HEK293 (cell line): Measurements from ENCODE around the gene TNNI3.

ENCODE experiments used
- BCL11A ChIP-seq: fragments of 450-650 bp; formaldehyde crosslinking; IDR thresholded peaks from 2 replicates; pipeline ENCODE4 v1.5.1; 2016; ENCODE audit warnings: low read depth, missing biosample characterization, missing genetic modification characterization
- KLF17 ChIP-seq: fragments of 450-650 bp; formaldehyde crosslinking; IDR thresholded peaks from 2 replicates; pipeline ENCODE4 v1.5.1; 2016; ENCODE audit warnings: missing biosample characterization, missing genetic modification characterization
- REPIN1 ChIP-seq: fragments of 450-650 bp; formaldehyde crosslinking; IDR thresholded peaks from 2 replicates; pipeline ENCODE4 v1.5.1; 2017; ENCODE audit warnings: missing biosample characterization, missing genetic modification characterization, low read depth
- REST ChIP-seq: fragments of 450-650 bp; formaldehyde crosslinking; IDR thresholded peaks from 2 replicates; pipeline ENCODE4 v1.5.1; 2016; ENCODE audit warnings: missing biosample characterization, missing genetic modification characterization
- SCRT2 ChIP-seq: fragments of 450-650 bp; formaldehyde crosslinking; IDR thresholded peaks from 2 replicates; pipeline ENCODE4 v1.5.1; 2016; ENCODE audit warnings: missing biosample characterization, missing genetic modification characterization
- TRIM28 ChIP-seq: IDR thresholded peaks from 2 replicates; pipeline ENCODE4 v1.6.1; 2011; ENCODE audit warnings: low read length, control low read depth, borderline replicate concordance
- ZBTB10 ChIP-seq: fragments of 450-650 bp; formaldehyde crosslinking; IDR thresholded peaks from 2 replicates; pipeline ENCODE4 v1.5.1; 2016; ENCODE audit warnings: missing biosample characterization, missing genetic modification characterization
- ZBTB20 ChIP-seq: fragments of 450-650 bp; formaldehyde crosslinking; IDR thresholded peaks from 2 replicates; pipeline ENCODE4 v1.5.1; 2016; ENCODE audit warnings: missing biosample characterization, missing genetic modification characterization
- ZBTB21 ChIP-seq: fragments of 450-650 bp; formaldehyde crosslinking; IDR thresholded peaks from 2 replicates; pipeline ENCODE4 v1.5.1; 2017; ENCODE audit warnings: missing biosample characterization, missing genetic modification characterization
- ZBTB49 ChIP-seq: fragments of 450-650 bp; formaldehyde crosslinking; IDR thresholded peaks from 2 replicates; pipeline ENCODE4 v1.5.1; 2016; ENCODE audit warnings: missing biosample characterization, missing genetic modification characterization, low read depth
- ZBTB8A ChIP-seq: fragments of 450-650 bp; formaldehyde crosslinking; IDR thresholded peaks from 2 replicates; pipeline ENCODE4 v1.5.1; 2016; ENCODE audit warnings: missing biosample characterization, missing genetic modification characterization
- ZFHX2 ChIP-seq: fragments of 450-650 bp; formaldehyde crosslinking; conservative IDR thresholded peaks from 2 replicates; pipeline ENCODE4 v1.5.1; 2016; ENCODE audit warnings: missing biosample characterization, missing genetic modification characterization
- ZNF132 ChIP-seq: fragments of 450-650 bp; formaldehyde crosslinking; IDR thresholded peaks from 2 replicates; pipeline ENCODE4 v1.5.1; 2017; ENCODE audit warnings: missing biosample characterization, missing genetic modification characterization, borderline replicate concordance
- ZNF221 ChIP-seq: fragments of 450-650 bp; formaldehyde crosslinking; IDR thresholded peaks from 2 replicates; pipeline ENCODE4 v1.5.1; 2017; ENCODE audit warnings: missing biosample characterization, missing genetic modification characterization, borderline replicate concordance
- ZNF223 ChIP-seq: fragments of 450-650 bp; formaldehyde crosslinking; IDR thresholded peaks from 2 replicates; pipeline ENCODE4 v1.5.1; 2016; ENCODE audit warnings: missing biosample characterization, missing genetic modification characterization
- ZNF266 ChIP-seq: fragments of 450-650 bp; formaldehyde crosslinking; IDR thresholded peaks from 2 replicates; pipeline ENCODE4 v1.5.1; 2016; ENCODE audit warnings: missing biosample characterization, missing genetic modification characterization, low read depth
- ZNF302 ChIP-seq: fragments of 450-650 bp; formaldehyde crosslinking; IDR thresholded peaks from 2 replicates; pipeline ENCODE4 v1.5.1; 2016; ENCODE audit warnings: missing biosample characterization, missing genetic modification characterization, low read depth
- ZNF426 ChIP-seq: fragments of 450-650 bp; formaldehyde crosslinking; IDR thresholded peaks from 2 replicates; pipeline ENCODE4 v1.5.1; 2017; ENCODE audit warnings: missing biosample characterization, missing genetic modification characterization, mild to moderate bottlenecking, inconsistent platforms, moderate library complexity
- ZNF48 ChIP-seq: fragments of 450-650 bp; formaldehyde crosslinking; IDR thresholded peaks from 2 replicates; pipeline ENCODE4 v1.5.1; 2016; ENCODE audit warnings: missing biosample characterization, missing genetic modification characterization
- ZNF530 ChIP-seq: fragments of 450-650 bp; formaldehyde crosslinking; IDR thresholded peaks from 2 replicates; pipeline ENCODE4 v1.5.1; 2016; ENCODE audit warnings: low read depth, missing biosample characterization, missing genetic modification characterization
- ZNF548 ChIP-seq: fragments of 450-650 bp; formaldehyde crosslinking; IDR thresholded peaks from 2 replicates; pipeline ENCODE4 v1.5.1; 2016; ENCODE audit warnings: missing biosample characterization, missing genetic modification characterization
- ZNF560 ChIP-seq: fragments of 450-650 bp; formaldehyde crosslinking; IDR thresholded peaks from 2 replicates; pipeline ENCODE4 v1.5.1; 2017; ENCODE audit warnings: missing biosample characterization, missing genetic modification characterization, borderline replicate concordance
- ZNF670 ChIP-seq: fragments of 450-650 bp; formaldehyde crosslinking; IDR thresholded peaks from 2 replicates; pipeline ENCODE4 v1.5.1; 2016; ENCODE audit warnings: missing biosample characterization, missing genetic modification characterization, low read depth
- ZNF692 ChIP-seq: fragments of 450-650 bp; formaldehyde crosslinking; IDR thresholded peaks from 2 replicates; pipeline ENCODE4 v1.5.1; 2016; ENCODE audit warnings: missing biosample characterization, missing genetic modification characterization
- ZNF747 ChIP-seq: fragments of 450-650 bp; formaldehyde crosslinking; IDR thresholded peaks from 2 replicates; pipeline ENCODE4 v1.5.1; 2016; ENCODE audit warnings: missing biosample characterization, missing genetic modification characterization
- ZNF76 ChIP-seq: fragments of 450-650 bp; formaldehyde crosslinking; IDR thresholded peaks from 2 replicates; pipeline ENCODE4; 2016; ENCODE audit warnings: low read depth, missing biosample characterization, missing genetic modification characterization, borderline replicate concordance
- ZNF768 ChIP-seq: fragments of 450-650 bp; formaldehyde crosslinking; IDR thresholded peaks from 2 replicates; pipeline ENCODE4 v1.5.1; 2018; ENCODE audit warnings: missing biosample characterization, mild to moderate bottlenecking, missing genetic modification characterization
- ZNF785 ChIP-seq: fragments of 450-650 bp; formaldehyde crosslinking; IDR thresholded peaks from 2 replicates; pipeline ENCODE4 v1.5.1; 2016; ENCODE audit warnings: missing biosample characterization, missing genetic modification characterization
- ZNF830 ChIP-seq: fragments of 450-650 bp; IDR thresholded peaks from 2 replicates; pipeline ENCODE4 v1.5.0; 2018; ENCODE audit warnings: missing biosample characterization, missing genetic modification characterization, low read depth, mild to moderate bottlenecking, moderate library complexity

TNNI3 gene

GRCh38 chr19:55117663-55118391, 39.7 kb downstream of the TNNI3 start (continued):
- TF ChIP-seq KLF17 (tag by site-specific recombination) (peak; percentile 48; the same call in 1 of the 2 replicates), ZNF223 (tag by site-specific recombination) (no peak), ZNF76 (tag by site-specific recombination) (peak; percentile 99), ZNF830 (no peak), ZBTB10 (tag by site-specific recombination) (peak; percentile 95), ZNF221 (tag by site-specific recombination) (no peak), ZNF132 (tag by site-specific recombination) (no peak), REST (tag by site-specific recombination) (peak; percentile 52; the same call in 1 of the 2 replicates), ZBTB8A (tag by site-specific recombination) (peak; percentile 40), ZBTB20 (tag by site-specific recombination) (peak; percentile 92), ZNF548 (tag by site-specific recombination) (no peak), BCL11A (0 out of 2 replicates have a peak, but pooled peaks have one; percentile 40), ZNF302 (no peak), ZFHX2 (tag by site-specific recombination) (peak; percentile 73), REPIN1 (tag by site-specific recombination) (no peak), ZNF48 (no peak), ZNF266 (tag by site-specific recombination) (no peak), ZNF530 (no peak), ZNF747 (no peak), ZBTB49 (tag by site-specific recombination) (no peak), ZBTB21 (tag by site-specific recombination) (peak; percentile 48; the same call in 1 of the 2 replicates), ZNF768 (no peak), ZNF785 (tag by site-specific recombination) (peak; percentile 77; the same call in 1 of the 2 replicates), ZNF692 (peak; percentile 66; the same call in 1 of the 2 replicates), ZNF426 (tag by site-specific recombination) (no peak), ZNF670 (tag by site-specific recombination) (no peak), SCRT2 (tag by site-specific recombination) (no peak), TRIM28 (no peak), ZNF560 (tag by site-specific recombination) (no peak)
